Nephron (organoid): ENCODE results near the gene KRTAP20-3.

Experiments
- H3K27ac Mint-ChIP-seq, 3 experiments: 2 replicates each; pipeline ENCODE4 v1.8.0; 2020; ENCODE audit warnings: mixed read lengths in 3 of 3, mild to moderate bottlenecking in 2 of 3, moderate library complexity in 1 of 3
- H3K27me3 Mint-ChIP-seq: 2 replicates; pipeline ENCODE4 v1.8.0; 2021; ENCODE audit warnings: low read depth, mild to moderate bottlenecking, moderate library complexity, mixed read lengths
- H3K36me3 Mint-ChIP-seq: 2 replicates; pipeline ENCODE4 v1.8.0; 2020; ENCODE audit warnings: low read depth, mixed read lengths
- H3K4me1 Mint-ChIP-seq: 2 replicates; pipeline ENCODE4 v1.8.0; 2020; ENCODE audit warnings: mixed read lengths
- H3K4me3 Mint-ChIP-seq, 3 experiments: 2 replicates each; pipeline ENCODE4 v1.8.0; 2020; ENCODE audit warnings: mild to moderate bottlenecking in 3 of 3, mixed read lengths in 3 of 3, moderate library complexity in 2 of 3
- H3K9me3 Mint-ChIP-seq: 2 replicates; pipeline ENCODE4 v1.8.0; 2020; ENCODE audit warnings: mixed read lengths
- TF ChIP-seq, protein P1 (sequence below), 3 experiments: fragments of 200-600 bp; sonication (generic); IDR thresholded peaks; one replicate each; pipeline ENCODE4 v1.5.0; 2021; ENCODE audit warnings: antibody characterized with exemption in 3 of 3; ENCODE audit not compliant: unreplicated experiment in 3 of 3

KRTAP20-3 gene

DNA sequence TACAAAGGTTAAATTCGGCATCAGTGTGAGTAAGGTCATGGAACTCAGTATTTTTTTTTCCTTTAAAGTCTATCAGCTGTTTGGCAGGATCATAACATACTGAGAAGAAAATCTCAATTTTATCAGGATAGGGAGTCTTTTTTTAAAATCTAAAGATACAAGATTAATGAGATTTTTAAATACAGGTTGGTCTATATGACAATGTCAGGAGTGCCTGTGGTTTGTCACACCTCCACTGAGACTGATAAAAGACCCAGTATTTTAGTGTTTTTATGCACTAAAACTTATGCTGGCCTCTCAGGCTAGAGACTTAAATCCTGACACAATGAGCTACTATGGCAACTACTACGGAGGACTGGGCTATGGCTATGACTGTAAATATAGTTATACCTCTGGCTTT, at the start of gene KRTAP20-3:
TSS of gene KRTAP20-3 (plus strand) at position 301 of the 400 bp plus-strand sequence.
- TF ChIP-seq, protein P1, sequence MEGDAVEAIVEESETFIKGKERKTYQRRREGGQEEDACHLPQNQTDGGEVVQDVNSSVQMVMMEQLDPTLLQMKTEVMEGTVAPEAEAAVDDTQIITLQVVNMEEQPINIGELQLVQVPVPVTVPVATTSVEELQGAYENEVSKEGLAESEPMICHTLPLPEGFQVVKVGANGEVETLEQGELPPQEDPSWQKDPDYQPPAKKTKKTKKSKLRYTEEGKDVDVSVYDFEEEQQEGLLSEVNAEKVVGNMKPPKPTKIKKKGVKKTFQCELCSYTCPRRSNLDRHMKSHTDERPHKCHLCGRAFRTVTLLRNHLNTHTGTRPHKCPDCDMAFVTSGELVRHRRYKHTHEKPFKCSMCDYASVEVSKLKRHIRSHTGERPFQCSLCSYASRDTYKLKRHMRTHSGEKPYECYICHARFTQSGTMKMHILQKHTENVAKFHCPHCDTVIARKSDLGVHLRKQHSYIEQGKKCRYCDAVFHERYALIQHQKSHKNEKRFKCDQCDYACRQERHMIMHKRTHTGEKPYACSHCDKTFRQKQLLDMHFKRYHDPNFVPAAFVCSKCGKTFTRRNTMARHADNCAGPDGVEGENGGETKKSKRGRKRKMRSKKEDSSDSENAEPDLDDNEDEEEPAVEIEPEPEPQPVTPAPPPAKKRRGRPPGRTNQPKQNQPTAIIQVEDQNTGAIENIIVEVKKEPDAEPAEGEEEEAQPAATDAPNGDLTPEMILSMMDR (IDR thresholded peaks at IDR 0.05; ENCODE audit: unreplicated experiment in 3 of 3): no peak
- Mint-ChIP-seq H3K9me3 (no peaks in the 10 kb centered on the region), H3K36me3 (no peaks in the 10 kb centered on the region), H3K4me1 (no peaks in the 10 kb centered on the region), H3K27me3 (no peaks in the 10 kb centered on the region), H3K4me3 (no peak within 1 kb of the TSS), H3K27ac (no peak within 1 kb of the TSS)

DNA sequence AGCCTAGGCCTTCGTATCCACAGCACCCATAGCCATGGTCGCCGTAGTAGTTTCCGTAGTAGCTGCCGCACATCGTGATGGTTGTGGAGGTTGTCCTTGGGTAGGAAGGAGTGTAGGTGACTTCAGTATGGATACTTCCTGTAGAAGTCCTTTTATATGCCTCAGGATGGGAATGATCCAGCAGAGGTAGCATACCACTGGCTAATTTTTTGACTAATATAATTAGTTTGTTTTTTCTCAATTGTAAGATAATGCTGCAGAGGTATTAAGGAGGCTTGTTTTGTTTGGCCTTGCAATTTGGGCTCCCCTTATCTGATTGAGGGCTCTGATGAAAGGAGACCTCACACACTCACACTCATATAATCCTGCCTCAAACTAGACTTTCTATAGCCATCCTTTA, 43.9 kb upstream of the KRTAP20-3 start, which contains the start of gene KRTAP6-2:
TSS of gene KRTAP6-2 (minus strand) at position 101 of the 400 bp plus-strand sequence. CDS start at position 73, 28 bp downstream.
- Mint-ChIP-seq H3K27ac (no peak within 1 kb of the TSS), H3K4me1 (no peaks in the 10 kb centered on the region), H3K4me3 (no peak within 1 kb of the TSS), H3K36me3 (no peaks in the 10 kb centered on the region), H3K9me3 (no peaks in the 10 kb centered on the region), H3K27me3 (no peaks in the 10 kb centered on the region)
- TF ChIP-seq, protein P1 (IDR thresholded peaks at IDR 0.05; ENCODE audit: unreplicated experiment in 3 of 3): no peak

DNA sequence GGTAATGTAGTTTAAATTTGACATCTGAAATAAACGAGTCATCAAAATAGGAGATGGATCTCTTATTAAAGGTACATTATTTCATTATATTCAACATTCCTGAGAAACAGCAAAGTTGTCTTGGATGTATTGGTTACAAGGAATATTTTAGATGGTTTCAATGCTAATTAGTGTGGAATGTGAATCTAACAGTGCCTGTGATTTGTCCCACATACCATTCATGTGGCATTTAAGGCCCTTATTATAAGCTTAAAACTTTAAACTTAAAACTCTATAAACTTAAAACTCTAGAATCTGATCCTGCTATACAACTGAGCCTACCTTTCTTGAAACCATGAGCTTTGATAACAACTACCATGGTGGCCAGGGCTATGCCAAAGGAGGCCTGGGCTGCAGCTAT, 41.9 kb upstream of the KRTAP20-3 start, which contains the start of gene KRTAP22-1:
TSS of gene KRTAP22-1 (plus strand) at position 301 of the 400 bp plus-strand sequence.
- peaks cover 5% of the 10 kb centered on the region for H3K27me3 Mint-ChIP-seq
- H3K36me3 Mint-ChIP-seq: no peaks in the 10 kb centered on the region
- TF ChIP-seq, protein P1 (IDR thresholded peaks at IDR 0.05; ENCODE audit: unreplicated experiment in 3 of 3): no peak
- no peaks in the 10 kb centered on the region for H3K4me1 Mint-ChIP-seq
- H3K27ac Mint-ChIP-seq: no peak within 1 kb of the TSS
- no peaks in the 10 kb centered on the region for H3K9me3 Mint-ChIP-seq
- no peak within 1 kb of the TSS for H3K4me3 Mint-ChIP-seq

DNA sequence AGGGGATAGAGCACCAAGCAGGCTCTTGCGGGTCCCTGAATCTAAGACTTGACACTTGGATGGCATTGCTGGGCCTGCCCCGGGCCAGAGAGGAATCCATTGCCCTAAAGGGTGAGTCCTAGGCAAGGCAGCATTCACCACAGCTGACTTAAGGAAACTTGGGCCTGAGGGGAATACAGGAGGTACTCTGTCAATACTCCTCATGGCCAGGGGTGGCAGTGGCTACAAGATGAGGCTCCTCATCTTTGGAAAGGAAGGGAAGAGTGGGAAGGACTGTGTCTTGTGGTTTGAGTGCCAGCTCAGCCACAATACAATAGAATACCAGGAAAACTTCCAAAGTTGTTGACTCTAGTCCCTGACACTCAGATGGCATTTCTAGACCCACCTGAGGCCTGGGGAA, 36.7 kb upstream of the KRTAP20-3 start:
- Mint-ChIP-seq H3K27ac (no peak overlapping the region), H3K4me3 (no peak overlapping the region), H3K4me1 (no peaks in the 10 kb centered on the region), H3K36me3 (no peaks in the 10 kb centered on the region), H3K27me3 (peaks cover 5% of the 10 kb centered on the region), H3K9me3 (peaks cover 1% of the 10 kb centered on the region)
- TF ChIP-seq, protein P1 (IDR thresholded peaks at IDR 0.05; ENCODE audit: unreplicated experiment in 3 of 3): no peak

DNA sequence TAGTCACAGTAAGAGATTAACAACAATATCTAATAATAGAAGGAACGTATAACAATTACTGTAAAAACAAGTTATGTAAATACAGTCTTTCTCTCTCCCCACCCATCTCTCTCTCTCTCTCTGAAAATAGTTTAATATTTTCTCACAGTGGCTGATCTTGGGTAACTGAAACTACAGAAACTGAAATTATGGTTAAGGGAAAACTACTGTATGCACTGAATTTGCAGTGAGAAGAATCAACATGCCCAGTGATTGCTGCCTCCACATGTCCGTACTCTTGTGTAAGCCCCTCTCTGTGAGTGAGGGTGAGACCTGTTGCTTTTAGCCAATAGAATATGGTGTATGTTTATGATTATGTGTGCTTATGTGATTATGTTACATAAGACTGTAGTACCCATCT, 30.5 kb upstream of the KRTAP20-3 start:
- Mint-ChIP-seq H3K27ac (no peak overlapping the region), H3K4me3 (no peak overlapping the region), H3K27me3 (no peaks in the 10 kb centered on the region), H3K36me3 (no peaks in the 10 kb centered on the region), H3K4me1 (no peaks in the 10 kb centered on the region), H3K9me3 (peaks cover 3% of the 10 kb centered on the region)
- TF ChIP-seq, protein P1 (IDR thresholded peaks at IDR 0.05; ENCODE audit: unreplicated experiment in 3 of 3): no peak

DNA sequence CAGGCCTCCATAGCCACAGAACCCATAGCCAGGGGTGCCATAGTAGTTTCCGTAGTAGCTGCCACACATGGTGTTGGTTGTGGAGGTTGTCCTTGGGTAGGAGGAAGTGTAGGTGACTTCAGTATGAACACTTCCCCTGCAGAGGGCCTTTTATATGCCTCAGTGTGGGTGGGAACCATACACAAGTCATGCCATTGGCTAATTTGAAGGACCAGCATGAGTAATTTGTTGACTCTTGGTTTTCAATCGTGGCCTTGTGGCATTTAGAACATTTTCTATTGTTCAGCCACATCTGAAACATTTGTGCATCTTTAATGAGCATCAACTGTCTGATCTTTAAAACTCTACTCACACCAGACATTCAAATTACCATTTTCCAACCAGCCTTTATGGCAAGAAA, 28.8 kb upstream of the KRTAP20-3 start, which contains the start of gene KRTAP6-1:
TSS of gene KRTAP6-1 (minus strand) at position 95 of the 400 bp plus-strand sequence. CDS start at position 69, 26 bp downstream.
- Mint-ChIP-seq H3K27ac (no peak within 1 kb of the TSS), H3K4me3 (no peak within 1 kb of the TSS), H3K27me3 (no peaks in the 10 kb centered on the region), H3K9me3 (peaks cover 3% of the 10 kb centered on the region), H3K36me3 (no peaks in the 10 kb centered on the region), H3K4me1 (no peaks in the 10 kb centered on the region)
- TF ChIP-seq, protein P1 (IDR thresholded peaks at IDR 0.05; ENCODE audit: unreplicated experiment in 3 of 3): no peak
